GM19395 (cell line): Measurements from ENCODE around the gene TIGD6.
"Not testable (repeated sequence)": the region's sequence is repeated elsewhere in the genome, so short reads cannot be mapped to it uniquely, and the experiment has no call there.

Experiments
- ATAC-seq: cut with Tn5 transposase; IDR thresholded peaks from one replicate; pipeline ENCODE4 v1.9.1; 2021; ENCODE audit warnings: mild to moderate bottlenecking, moderate library complexity; ENCODE audit not compliant: unreplicated experiment

The TIGD6 gene

GRCh38 chr5:149943177-149943949 is 57.1 kb downstream of the TIGD6 start:
- not testable (repeated sequence) for ATAC-seq
